Suppressor macrophage treated with lipopolysaccharide for 1 hour (primary cell): ENCODE measurements around the gene POLR1C.
"Not testable (repeated sequence)": the region's sequence is repeated elsewhere in the genome, so short reads cannot be mapped to it uniquely, and the experiment has no call there.

Experiments
- DNase-seq, 3 donors: peaks; one replicate each; pipeline ENCODE4 v3.0.0-alpha.2; 2020 to 2022

The POLR1C gene

DNA sequence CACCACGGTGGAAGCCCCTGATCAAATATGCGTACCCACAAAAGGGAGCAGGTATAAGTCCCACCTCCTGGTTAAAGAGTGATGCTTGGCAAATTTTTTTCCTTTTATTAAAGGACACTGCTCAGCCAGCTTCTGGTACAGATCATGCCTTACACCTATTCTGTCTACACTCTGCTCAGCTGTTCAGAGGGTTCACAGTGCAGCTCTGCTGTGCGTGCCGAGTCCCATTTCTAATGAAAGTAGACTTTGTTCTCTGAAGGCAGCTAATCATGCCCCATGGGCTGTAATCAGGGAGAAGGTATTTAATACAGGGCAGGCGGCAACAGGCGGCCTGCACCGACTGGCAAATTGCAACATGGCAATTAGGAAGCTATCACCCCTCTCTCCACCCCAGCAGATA is 23.1 kb upstream of the POLR1C start:
- no peak for DNase-seq

DNA sequence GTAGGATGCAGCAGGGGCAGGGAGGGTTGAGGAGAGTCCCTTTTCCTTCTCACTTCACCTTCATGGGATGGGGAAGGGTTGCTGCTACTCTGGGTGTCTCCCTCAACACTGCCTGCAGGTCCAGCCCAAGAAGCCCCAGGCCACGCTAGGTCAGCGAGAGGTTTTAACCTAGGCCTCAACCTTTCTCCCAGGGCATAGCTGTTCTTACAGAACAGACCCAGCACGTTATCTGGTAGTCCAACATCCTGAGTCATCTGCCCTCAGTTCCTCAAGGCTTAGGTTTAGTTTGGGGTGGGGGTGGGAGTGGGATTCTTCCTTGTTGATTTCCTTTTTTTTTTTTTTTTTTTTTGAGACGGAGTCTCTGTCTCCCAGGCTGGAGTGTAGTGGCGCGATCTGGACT is 22.6 kb upstream of the POLR1C start:
- DNase-seq = no peak

GRCh38 chr6:43494766-43495165 is 22.1 kb upstream of the POLR1C start:
- no peak for DNase-seq

DNA sequence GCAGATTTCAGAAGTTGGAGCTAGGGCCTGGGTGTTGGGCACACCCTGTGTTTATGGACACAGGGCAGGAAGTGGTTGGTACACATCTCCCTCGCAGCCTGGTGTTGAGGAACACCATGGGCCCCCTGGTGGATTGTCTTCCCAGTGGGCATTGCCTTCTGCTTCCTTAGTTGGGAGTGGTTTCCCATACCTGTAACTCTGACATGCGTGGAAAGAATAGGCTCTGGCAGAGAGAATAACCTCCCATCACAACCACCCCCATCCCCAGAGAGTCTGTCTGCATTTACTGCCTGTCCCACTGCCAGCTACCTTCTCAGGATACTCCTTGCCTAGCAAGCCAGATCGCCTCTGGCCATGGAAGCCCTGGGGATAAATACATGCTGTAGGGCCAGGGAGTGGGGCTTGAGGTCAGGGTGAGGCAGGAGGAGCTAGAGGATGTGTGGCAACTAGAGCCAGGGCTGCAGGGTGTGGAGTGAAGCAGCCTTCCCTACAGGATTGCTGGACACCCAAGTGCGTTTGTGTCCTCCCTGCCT is 21.4 kb upstream of the POLR1C start:
- DNase-seq = peak in 1 of 3 donors; percentile 37

DNA sequence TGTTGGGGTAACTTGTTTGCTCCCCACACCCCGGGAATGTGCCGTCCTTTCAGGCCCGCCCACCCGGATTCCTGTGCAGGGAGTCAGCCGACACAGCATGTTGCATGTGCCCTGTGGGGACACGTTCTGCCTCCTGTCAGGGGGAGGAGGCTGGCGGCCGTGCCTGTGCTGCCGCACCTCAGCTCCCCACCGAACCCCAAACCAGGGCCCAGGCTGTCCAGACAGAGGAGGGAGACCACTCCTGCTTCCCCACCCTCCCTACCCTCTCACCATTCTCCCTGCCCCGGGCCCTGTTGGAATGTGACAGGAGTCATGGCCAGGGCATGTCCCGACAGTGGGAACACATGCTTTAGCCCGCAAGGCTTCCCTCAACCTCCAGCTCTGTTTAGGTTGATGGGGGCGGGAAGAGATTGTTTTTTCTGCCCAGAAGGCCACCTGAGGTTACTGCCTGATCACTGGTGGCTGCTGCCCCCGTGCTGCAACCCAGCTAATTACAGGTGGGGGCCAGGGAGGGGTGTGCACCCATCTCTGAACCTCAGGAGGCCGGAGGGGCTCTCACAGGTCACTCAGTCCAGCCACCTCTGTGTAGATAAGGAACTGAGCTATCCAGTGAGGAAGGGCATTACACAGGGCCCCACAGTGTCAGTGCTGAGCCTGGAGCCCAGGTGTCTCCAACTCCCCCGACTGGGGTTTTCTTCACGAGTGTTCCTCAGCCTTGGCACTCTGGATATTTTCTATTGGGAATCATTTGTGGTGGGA is 20.3 kb upstream of the POLR1C start:
- no peak for DNase-seq

DNA sequence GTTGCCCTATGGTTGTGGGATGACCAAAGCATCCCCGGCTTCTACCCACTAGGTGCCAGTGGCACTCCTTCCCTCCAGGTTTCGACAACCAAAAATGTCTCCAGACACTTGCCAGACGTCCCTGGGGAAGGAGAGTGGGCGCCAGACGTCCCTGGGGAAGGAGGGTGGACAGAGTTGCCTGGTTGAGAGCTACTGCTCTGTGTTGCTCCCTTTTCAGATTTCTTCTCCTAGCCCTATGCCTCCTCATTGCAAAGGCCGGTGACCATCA is 19.8 kb upstream of the POLR1C start:
- DNase-seq = no peak

- no peak for DNase-seq
These were observed 19.2 kb upstream of the POLR1C start for GRCh38 chr6:43497689-43498088.

DNA sequence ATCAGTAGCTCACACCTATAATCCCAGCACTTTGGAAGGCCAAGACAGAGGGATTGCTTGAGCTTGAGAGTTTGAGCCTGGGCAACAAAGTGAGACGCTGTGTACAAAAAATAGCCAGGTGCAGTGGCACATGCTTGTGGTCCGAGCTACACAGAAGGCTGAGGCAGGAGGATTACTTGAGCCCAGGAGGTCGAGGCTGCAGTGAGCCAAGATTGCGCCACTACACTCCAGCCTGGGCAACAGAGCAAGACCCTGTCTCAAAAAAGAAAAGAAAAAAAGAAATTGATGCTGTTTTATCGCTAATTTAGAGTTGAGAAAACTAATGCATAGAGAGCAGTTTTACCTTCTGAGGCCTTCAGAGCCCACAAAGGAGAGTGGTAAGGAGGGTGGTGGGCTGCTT is 18.6 kb upstream of the POLR1C start:
- not testable (repeated sequence) for DNase-seq

- DNase-seq = no peak
These were observed 17.7 kb upstream of the POLR1C start for GRCh38 chr6:43499028-43499815.

- no peak for DNase-seq
These were observed 16.0 kb upstream of the POLR1C start for GRCh38 chr6:43500921-43501320.

GRCh38 chr6:43502666-43503065 is 14.2 kb upstream of the POLR1C start:
- DNase-seq = no peak

DNA sequence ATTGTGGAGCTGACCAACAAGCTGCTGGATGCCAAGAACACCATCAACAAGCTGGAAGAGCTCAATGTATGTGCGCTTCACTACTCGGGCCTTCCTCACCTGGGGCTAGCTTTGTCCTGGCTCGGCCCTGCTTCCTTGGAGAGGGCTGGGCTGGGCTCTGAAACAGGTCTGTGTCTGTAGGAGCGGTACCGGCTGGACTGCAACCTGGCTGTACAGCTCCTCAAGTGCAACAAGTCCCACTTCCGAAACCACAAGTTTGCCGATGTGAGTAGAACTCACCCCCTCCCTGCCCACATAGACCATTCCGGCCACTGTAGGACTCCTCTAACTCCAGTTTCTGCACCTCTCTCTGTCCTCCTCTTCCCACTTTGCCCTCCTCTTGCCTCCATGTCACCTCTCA is 13.4 kb upstream of the POLR1C start:
- no peak for DNase-seq

DNA sequence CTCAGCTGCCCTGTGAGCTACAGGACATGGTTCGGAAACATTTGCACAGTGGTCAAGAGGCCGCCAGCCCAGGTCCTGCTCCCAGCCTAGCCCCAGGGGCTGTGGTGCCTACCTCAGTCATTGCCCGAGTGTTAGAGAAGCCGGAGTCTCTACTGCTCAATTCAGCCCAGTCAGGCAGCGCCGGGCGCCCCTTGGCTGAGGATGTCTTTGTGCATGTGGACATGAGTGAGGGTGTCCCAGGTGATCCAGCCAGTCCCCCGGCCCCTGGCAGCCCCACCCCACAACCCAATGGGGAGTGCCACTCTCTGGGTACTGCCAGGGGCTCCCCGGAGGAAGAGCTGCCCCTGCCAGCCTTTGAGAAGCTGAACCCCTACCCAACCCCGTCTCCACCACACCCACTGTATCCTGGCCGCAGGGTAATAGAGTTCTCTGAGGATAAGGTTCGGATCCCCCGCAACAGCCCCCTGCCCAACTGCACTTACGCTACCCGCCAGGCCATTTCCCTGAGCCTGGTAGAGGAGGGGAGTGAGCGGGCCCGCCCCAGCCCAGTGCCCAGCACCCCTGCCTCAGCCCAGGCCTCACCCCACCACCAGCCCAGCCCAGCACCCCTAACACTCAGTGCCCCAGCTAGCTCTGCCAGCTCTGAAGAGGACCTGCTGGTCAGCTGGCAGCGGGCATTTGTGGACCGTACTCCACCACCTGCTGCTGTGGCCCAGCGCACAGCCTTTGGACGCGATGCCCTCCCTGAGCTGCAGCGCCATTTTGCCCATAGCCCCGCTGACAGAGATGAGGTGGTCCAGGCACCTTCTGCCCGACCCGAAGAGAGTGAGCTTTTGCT is 11.9 kb upstream of the POLR1C start:
- DNase-seq = no peak

DNA sequence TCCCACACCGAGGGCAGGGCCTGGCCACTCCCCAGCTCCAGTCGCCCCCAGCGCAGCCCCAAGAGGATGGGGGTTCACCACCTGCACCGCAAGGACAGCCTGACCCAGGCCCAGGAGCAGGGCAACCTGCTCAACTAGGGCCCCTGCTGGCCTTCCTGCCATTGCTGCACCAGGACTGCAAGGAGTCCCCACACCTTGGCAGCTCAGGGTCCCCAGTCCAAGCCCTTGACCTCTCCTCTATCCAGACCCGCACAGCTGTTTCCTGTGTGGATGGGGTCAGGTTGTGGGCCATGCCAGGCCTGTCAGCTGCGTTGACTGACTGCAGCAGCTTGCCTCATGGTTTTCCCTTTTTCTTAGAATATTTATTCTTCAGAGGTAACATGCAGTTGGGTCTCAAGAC is 11.2 kb upstream of the POLR1C start:
- no peak for DNase-seq

- DNase-seq = no peak
These were observed 10.7 kb upstream of the POLR1C start for GRCh38 chr6:43506171-43506570.

GRCh38 chr6:43506667-43507471 is 10.0 kb upstream of the POLR1C start:
- DNase-seq = peak; percentile 83 to 90 (median 89)

DNA sequence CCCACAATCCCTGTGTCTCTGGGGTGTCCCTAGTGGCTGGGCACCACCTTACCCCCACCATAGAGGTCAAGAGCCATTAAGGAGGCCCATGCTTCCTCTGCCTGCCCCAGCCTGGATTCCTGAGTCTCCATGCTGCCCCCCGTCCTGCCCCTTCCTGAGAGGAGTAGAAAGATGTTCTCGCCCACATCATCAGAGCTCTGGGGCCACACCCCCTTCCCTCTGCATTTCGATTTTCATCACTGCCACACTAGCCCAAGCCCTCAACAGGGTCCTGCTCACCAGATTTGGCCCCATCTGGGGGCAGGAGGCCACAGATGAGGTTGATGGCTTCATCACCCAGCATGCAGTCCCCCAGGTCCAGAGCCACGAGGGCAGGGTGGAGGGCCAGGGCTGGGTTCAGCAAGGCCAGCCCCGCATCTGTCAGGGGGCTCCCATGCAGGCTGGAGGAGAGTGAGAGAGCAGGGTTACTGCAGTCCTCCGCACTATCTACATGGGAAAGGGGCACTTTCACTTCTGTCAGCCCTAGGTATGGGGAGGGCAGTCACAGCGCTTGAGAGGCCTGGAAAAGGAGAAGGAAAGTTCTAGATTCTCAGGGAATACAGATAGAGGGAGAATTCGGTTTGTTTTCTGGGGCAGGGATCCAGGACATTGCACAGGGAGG is 8.3 kb upstream of the POLR1C start:
- no peak for DNase-seq

DNA sequence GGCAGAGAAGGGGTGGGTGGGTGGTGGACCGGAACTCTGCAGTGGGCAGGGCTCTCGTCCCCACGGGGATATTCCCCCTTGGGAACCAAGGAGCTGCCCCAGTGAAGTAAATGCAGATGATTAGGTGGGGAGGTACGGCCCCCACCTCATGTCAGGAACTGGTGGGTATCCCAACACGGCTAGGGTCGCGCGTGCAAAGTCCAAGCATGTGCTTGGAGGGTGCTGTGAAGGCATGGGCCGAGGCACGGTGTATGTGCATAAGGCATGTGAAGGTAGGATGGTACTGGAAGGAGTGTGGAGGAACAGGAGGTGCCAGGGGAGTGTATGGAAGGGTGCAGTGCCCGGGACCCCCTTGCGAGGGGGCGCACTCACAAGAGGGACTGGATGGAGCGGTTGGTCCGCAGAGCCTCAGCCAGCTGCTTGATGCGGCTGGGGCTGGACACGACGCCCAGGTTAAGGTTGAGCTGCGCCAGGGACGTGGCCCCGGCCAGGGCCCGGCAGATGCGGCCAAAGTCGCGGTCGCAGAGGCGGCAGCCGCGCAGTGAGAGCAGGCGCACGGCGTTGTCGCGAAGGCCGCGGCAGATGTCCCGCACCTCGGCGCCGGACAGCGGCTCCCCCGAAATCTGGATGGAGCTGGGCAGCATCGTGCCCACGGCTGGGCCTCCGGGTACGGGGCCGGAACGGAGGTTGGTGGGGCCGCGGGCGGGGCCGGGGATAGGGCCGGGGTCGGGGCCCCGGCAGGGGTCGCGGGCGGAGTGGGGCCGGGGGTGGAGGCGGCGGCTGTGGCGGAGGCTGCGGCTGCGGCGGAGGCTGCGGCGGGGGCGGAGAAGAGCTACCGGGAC is 7.5 kb upstream of the POLR1C start:
- DNase-seq = peak in 2 of 3 donors; percentile 14 to 32

DNA sequence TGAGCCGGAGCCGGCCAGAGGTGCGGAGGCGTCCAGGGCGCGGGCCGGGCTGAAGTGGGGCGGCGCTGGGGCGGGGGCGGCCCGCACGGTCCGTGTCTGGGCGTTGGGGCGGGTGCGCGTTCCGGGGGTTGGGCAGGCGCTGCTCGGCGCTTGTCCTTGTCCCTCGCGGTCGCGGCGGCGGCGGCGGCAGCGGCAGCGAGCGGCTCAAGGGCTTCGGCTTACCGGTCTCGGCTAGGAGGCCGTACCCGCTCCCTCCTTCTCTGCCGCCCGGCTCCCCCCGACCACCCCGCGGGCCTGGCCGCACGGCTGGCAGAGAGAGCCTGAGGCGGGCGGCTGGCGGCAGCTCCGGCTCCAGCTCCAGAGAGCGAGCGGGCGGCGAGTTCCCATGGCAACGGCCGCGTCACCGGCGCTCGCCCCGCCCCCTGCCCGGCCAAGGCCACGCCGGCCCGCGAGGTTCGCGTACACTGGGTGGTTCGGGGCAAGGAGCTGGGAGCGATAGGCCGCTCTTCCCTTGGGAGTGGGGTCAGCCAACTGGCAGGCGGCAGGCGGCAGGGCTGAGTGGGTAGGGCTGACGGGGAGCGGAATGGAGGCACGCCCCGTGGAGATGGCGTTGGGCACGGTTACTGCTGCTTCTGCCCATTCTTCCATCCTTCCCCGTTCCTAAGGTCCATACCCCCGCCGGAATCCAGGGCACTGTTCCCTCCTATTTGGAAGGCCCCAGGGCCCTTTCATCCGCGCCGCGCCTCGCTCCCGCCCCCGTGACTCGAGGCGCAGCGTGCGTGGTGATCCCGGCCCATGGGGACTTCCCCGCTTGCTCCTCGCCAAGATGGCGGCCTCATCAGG is 6.7 kb upstream of the POLR1C start, which contains the start of gene LRRC73:
Gene LRRC73 (minus strand): TSS at position 363 of the 843 bp plus-strand sequence. CDS start 561 bp downstream, outside the sequence.
- DNase-seq = peak; percentile 83 to 95 (median 91)

DNA sequence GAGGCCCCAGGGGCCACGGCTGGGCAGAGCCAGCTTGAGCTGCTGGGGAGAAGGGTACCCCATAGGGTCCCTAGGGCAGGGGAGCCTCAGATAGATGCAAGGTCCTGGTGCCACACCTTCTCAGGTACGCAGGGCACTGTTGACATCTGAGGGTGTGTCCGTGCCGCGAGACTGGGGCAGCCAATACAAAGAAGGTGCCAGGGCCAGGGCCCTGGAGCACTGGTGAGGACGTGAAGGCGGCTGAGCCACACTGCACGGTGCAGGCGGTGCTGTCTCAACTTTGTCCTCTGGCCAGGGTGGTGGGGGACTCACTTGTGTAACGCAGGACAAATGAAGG is 6.1 kb upstream of the POLR1C start:
- DNase-seq = no peak
